ENCODE results near the gene NRN1L.
"Not testable (repeated sequence)": the region's sequence is repeated elsewhere in the genome, so short reads cannot be mapped to it uniquely, and the experiment has no call there.

The NRN1L gene

DNA sequence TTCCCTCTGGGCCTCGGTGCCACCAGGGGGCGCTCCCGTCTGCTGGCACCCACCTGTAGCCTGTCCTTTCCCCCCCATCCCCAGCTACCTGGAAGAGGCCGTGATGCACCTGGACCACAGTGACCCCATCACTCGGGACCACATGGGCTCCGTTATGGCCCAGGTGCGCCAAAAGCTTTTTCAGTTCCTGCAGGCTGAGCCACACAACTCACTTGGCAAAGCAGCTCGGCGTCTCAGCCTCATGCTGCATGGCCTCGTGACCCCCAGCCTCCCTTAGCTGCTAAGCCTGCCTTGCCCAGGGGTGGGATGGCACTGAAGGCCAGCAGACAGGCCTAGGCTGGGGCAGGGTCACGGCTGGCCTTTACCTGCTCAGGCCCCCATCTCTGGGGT is 818 bp upstream of the NRN1L start:
- DNase-seq: peak in 1 of 2 donors; percentile 31

DNA sequence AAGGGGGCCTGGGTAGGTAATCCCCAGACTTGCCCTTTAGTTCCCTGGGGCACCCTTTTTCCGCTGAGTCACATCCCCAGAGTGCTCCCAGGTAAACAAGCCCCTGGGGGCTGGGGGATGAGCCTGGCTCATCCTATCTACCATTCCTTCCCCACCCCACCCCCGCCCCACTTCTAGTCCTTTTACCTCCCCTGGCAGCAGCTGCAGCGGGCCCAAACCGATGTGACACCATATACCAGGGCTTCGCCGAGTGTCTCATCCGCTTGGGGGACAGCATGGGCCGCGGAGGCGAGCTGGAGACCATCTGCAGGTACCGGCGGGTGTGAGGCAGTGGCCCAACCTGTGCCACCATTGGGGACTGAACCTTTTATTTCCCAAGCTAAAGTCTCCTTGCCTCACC is 860 bp downstream of the NRN1L start:
- no peak for DNase-seq

- no peak for DNase-seq
Measured at GRCh38 chr16:67885976-67886375, 1.3 kb downstream of the NRN1L start.

DNA sequence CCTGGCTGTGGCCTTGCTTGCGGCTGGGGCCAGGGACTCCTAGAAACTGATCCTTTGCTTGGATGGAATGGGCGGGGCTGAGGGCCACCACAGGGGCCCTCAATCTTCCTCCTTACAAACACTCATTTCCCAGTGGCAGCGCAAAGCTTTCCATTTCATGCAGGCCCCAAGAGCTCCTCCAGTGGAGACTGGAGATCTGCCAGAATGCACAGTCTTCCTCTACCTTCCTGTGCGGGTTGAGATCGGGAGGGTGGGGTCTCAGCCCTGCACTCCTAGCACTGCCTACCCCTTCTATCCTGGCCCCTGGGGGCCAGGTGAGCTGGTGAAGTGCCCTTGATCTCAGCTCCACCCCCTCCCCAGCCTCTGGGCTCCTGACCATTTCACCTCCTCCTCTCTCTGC is 1.7 kb downstream of the NRN1L start:
- DNase-seq: no peak

- no peak for DNase-seq
Measured at GRCh38 chr16:67888331-67888730, 3.6 kb downstream of the NRN1L start.

DNA sequence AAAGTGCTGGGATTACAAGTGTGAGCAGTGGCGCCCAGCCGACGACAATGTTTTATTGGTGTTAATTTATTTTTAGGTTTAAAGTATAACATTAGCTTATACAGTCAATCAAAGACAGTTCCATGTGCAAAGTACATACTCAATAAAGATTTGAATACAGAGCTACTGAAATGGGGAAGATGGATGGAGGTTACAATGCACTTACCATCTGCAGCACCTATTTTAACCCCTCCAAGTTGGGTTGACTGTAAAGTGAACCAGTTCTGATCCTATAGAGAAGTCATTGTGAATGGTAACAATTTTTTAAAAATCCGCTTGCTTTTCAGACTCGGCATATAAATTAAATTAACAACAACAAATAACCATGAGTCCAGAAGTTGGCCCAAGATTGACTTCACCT is 7.7 kb downstream of the NRN1L start:
- DNase-seq: no peak

GRCh38 chr16:67892899-67893742 is 8.4 kb downstream of the NRN1L start, which contains the start of gene PSKH1:
PSKH1 (plus strand) TSS chr16:67893254; CDS start chr16:67908750, 15,496 bp downstream.
- peak; percentile 90 to 91 for DNase-seq

DNA sequence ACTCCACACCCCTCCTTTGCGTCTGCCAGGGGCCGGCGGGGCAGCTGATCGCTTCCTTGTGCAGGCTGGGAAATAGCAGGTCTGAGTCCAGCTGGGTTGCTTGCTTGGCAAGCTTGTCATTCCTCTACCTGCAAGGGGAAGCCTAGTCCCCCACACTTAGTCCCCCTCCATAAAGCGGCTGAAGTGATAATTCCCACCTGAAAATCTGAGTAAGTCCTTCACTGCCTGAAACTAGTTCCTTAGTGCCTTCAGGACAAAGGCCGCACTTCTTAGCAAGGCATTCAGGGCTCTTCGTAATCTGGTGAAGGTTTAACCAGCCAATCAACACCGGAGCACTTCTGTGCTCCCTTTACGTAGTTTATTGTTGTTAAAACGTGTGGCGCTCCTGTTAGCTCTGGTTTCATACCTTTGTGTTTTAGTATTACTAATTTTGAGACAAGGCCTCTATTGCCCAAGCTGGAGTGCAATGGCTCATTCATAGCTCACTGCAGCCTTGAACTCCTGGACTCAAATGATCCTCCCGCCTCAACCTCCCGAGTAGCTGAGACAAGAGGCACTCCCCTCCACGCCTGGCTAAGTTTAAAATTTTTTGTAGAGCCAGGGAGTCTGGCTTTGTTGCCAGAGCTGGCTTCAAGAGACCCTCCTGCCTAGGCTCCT is 9.2 kb downstream of the NRN1L start:
- no peak for DNase-seq

- DNase-seq: no peak
Measured at GRCh38 chr16:67897231-67897630, 12.5 kb downstream of the NRN1L start.

GRCh38 chr16:67901734-67902133 is 17.0 kb downstream of the NRN1L start:
- no peak for DNase-seq

DNA sequence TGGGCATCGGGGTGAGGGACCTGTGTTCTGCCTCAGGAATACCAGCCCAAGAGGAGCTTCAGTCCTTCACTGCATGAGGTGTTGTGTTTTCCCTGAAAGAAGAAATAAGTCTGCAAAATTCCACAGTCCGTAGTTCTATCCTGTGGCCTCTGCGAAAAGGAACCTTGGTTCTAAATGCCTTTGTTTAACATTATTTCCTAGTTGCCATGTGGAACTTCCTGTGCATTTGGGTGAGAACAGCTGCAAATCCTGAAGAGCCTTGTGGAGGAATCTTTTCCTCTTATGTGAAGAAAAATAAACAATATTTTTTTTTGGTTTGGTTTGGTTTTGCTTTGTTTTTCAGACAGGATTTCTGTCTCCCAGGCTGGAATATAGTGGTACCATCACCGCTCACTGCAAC is 18.1 kb downstream of the NRN1L start:
- DNase-seq: no peak

GRCh38 chr16:67907397-67908180 is 22.9 kb downstream of the NRN1L start:
- DNase-seq: no peak

- no peak for DNase-seq
Measured at GRCh38 chr16:67909056-67909742, 24.5 kb downstream of the NRN1L start.

- no peak for DNase-seq
Measured at GRCh38 chr16:67910158-67910557, 25.5 kb downstream of the NRN1L start.

GRCh38 chr16:67914758-67915495 is 30.2 kb downstream of the NRN1L start:
- no peak for DNase-seq

- DNase-seq: not testable (repeated sequence)
Measured at GRCh38 chr16:67915496-67915769, 30.7 kb downstream of the NRN1L start.

DNA sequence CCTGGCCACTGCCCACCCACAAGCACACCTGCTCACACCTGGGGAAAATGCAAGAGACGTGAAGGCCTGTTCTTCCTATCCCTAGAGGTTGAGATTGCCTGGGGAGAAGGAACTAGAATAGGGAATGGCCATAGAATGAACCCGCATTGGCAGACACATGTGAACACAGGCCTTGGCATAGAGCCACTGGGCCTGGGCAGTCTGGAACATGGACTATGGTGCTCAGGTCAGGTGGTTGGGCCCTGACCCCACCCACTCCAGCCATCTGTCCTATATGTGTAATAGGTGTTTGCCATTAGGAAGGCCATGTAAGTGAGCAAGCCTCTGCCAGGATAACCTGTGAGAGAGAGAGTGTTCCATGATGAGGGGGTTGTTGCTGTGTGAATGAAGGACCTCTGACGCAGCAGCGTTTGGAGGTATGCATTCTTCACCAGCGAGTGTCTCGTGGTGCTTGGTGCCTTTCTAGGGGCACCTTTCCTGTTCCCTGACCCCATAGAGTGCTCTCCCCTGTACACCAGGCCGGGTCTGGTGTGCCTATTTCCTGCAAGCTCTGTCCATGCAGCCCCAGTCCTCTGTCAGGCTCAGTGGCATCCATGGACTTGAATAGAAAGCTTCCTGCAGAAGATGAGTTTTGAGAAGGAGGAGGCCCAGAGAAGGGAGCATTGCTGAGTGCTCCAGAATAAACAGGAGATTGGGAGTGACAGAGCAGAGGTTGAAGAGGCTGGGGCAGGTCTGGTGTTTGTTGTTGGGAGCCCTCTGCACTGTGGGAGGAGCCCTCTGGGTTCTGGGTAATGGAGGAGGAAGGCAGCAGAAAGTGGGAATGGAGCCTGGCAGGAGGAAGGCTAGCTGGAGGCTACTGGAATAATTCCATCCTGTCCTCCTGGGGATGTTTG is 31.4 kb downstream of the NRN1L start:
- DNase-seq: no peak

DNA sequence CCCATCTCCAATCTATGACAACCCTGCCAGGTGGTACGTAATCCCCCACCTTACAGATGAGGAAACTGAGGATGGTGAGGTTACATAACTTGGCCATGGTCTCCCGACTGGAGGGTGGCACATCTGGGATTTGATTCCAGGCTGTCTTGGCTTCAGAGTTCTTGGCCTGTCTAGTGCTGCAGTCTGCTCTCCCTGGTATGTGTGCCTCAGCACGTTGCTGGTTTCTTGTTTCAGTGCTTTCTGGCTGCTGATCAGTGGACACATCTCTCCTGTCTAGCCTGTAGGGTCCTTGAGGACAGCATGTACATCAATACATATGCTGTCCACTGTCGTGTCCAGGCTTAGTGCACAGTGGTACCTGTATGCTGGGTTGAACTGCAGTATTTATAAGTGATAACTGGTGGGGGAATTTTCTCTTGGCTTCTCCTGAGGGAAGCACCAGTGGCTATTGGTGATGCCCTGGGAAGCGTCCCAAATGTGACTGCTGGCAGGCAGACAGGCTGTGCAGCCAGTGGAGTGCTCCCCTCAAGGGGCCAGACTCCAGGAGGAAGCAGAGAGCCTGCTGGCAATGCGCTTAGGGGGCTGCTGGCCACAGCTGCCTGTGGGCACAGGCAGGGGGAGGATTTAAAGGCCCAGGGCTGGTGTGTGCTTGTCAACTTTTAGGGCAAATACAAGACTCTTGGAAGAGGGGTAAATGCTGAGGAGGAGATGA is 32.6 kb downstream of the NRN1L start:
- no peak for DNase-seq

GRCh38 chr16:67917852-67918236 is 33.2 kb downstream of the NRN1L start:
- peak in 1 of 2 donors; percentile 47 for DNase-seq

GRCh38 chr16:67919622-67920221 is 35.0 kb downstream of the NRN1L start:
- DNase-seq: no peak

Data from bone marrow (tissue), 2 donors.